ENCODE measurements around the gene CPEB3.

DNA sequence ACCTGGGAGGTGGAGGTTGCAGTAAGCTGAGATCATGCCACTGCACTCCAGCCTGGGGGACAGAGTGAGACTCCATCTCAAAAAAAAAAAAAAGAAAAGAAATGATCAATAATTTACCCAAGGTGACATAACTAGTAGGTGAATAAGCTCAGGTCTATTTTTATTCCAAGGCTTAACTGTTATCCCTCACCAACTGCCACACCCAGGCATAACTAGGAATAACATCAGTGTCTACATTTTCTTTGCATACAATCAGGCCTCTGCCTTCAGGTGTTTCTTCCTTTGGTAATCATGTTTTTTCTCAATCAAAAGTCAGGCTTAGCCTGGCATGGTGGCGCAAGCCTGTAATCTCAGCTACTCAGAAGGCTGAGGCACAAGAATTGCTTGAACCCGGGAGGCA, 26.6 kb downstream of the CPEB3 start:
- TF ChIP-seq, protein P1, sequence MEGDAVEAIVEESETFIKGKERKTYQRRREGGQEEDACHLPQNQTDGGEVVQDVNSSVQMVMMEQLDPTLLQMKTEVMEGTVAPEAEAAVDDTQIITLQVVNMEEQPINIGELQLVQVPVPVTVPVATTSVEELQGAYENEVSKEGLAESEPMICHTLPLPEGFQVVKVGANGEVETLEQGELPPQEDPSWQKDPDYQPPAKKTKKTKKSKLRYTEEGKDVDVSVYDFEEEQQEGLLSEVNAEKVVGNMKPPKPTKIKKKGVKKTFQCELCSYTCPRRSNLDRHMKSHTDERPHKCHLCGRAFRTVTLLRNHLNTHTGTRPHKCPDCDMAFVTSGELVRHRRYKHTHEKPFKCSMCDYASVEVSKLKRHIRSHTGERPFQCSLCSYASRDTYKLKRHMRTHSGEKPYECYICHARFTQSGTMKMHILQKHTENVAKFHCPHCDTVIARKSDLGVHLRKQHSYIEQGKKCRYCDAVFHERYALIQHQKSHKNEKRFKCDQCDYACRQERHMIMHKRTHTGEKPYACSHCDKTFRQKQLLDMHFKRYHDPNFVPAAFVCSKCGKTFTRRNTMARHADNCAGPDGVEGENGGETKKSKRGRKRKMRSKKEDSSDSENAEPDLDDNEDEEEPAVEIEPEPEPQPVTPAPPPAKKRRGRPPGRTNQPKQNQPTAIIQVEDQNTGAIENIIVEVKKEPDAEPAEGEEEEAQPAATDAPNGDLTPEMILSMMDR (IDR thresholded peaks at IDR 0.05), result no peak
- no peak for TF ChIP-seq ZFX (IDR thresholded peaks at IDR 0.05; ENCODE audit: borderline replicate concordance)
